ENCODE data around the gene ARHGEF28. TPM values are rescaled to one million over a fixed set of nuclear protein-coding genes. Genes with fewer than 3 reads are reported as not detected.

The ARHGEF28 gene
- total RNA-seq, 4 donors from 2014 or later = 13.3 to 19.0 (median 16.9) TPM

- Histone ChIP-seq H3K27ac (no peak overlapping the region), H3K4me1 (no peaks in the 10 kb centered on the region), H3K27me3 (no peaks in the 10 kb centered on the region), H3K9me3 (no peaks in the 10 kb centered on the region), H3K4me3 (no peak overlapping the region), H3K36me3 (no peaks in the 10 kb centered on the region)
- DNase-seq = no peak
- TF ChIP-seq, protein P1, sequence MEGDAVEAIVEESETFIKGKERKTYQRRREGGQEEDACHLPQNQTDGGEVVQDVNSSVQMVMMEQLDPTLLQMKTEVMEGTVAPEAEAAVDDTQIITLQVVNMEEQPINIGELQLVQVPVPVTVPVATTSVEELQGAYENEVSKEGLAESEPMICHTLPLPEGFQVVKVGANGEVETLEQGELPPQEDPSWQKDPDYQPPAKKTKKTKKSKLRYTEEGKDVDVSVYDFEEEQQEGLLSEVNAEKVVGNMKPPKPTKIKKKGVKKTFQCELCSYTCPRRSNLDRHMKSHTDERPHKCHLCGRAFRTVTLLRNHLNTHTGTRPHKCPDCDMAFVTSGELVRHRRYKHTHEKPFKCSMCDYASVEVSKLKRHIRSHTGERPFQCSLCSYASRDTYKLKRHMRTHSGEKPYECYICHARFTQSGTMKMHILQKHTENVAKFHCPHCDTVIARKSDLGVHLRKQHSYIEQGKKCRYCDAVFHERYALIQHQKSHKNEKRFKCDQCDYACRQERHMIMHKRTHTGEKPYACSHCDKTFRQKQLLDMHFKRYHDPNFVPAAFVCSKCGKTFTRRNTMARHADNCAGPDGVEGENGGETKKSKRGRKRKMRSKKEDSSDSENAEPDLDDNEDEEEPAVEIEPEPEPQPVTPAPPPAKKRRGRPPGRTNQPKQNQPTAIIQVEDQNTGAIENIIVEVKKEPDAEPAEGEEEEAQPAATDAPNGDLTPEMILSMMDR (IDR thresholded peaks at IDR 0.05) = no peak
- TF ChIP-seq POLR2A (IDR thresholded peaks at IDR 0.05) = no peak
These were observed 106.0 kb downstream of the ARHGEF28 start for GRCh38 chr5:73732045-73732444.

GRCh38 chr5:73733219-73733618 lies 107.2 kb downstream of the ARHGEF28 start:
- H3K27ac ChIP-seq = no peak overlapping the region
- TF ChIP-seq, protein P1 (IDR thresholded peaks at IDR 0.05) = no peak
- TF ChIP-seq POLR2A (IDR thresholded peaks at IDR 0.05) = no peak
- DNase-seq = no peak
- H3K27me3 ChIP-seq = no peaks in the 10 kb centered on the region
- no peaks in the 10 kb centered on the region for H3K9me3 ChIP-seq
- H3K4me1 ChIP-seq = no peaks in the 10 kb centered on the region
- H3K4me3 ChIP-seq = no peak overlapping the region
- no peaks in the 10 kb centered on the region for H3K36me3 ChIP-seq

DNA sequence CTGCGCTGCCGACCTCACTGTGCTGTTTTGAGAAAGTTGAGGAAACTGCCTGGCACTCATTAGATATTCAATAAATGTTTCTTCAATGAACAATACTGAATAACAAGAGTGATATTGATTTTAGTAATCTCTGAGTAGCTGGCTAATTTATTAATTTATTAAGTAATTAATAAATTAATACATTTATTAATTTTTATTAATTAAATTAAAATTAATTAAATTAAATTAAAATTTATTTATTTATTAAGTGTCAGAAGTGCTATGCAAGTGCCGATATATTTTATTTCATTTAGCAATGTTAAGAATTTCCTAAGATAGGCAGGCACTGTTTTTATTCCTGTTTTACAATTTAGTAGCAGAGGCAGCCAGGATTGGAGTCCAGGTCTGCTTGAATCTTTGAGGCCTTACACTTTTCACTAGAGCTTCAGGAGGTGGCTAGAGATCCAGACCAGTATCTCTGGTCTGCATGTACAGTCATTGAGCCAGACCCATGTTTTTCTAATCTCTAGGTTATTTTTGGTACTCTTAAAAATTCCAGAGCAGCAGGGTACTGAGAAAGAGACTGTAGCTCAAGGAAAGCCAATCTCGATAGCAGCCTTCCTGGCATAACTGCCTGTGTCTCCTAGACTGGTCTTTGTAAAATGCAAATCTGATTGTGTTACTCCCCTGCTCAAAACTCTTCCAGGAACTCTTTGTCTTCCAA lies 109.2 kb downstream of the ARHGEF28 start:
- no peak overlapping the region for H3K27ac ChIP-seq
- DNase-seq = no peak
- H3K27me3 ChIP-seq = no peaks in the 10 kb centered on the region
- TF ChIP-seq, protein P1 (IDR thresholded peaks at IDR 0.05) = no peak
- no peak for TF ChIP-seq POLR2A (IDR thresholded peaks at IDR 0.05)
- no peaks in the 10 kb centered on the region for H3K36me3 ChIP-seq
- no peaks in the 10 kb centered on the region for H3K4me1 ChIP-seq
- no peaks in the 10 kb centered on the region for H3K9me3 ChIP-seq
- H3K4me3 ChIP-seq = no peak overlapping the region

DNA sequence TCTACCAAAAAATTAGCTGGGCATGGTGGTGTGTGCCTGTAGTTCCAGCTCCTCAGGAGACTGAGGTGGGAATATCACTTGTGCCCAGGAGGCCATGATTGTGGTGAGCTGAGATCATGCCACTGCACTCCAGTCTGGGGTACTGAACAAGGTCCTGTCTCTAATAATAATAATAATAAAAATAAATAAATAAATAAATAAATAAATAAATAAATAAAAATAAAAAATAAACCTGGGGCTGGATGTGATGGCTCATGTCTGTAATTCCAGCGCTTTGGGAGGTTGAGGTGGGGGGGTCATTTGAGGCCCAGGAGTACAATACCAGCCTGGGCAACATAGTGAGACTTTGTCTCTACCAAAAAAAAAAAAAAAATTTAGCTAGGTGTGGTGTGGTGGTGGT lies 113.7 kb downstream of the ARHGEF28 start:
- Histone ChIP-seq H3K4me1 (no peaks in the 10 kb centered on the region), H3K27ac (no peak overlapping the region), H3K9me3 (no peaks in the 10 kb centered on the region), H3K4me3 (no peak overlapping the region), H3K27me3 (no peaks in the 10 kb centered on the region), H3K36me3 (no peaks in the 10 kb centered on the region)
- TF ChIP-seq POLR2A (IDR thresholded peaks at IDR 0.05) = no peak
- TF ChIP-seq, protein P1 (IDR thresholded peaks at IDR 0.05) = no peak
- DNase-seq = no peak

GRCh38 chr5:73740274-73740790 lies 114.3 kb downstream of the ARHGEF28 start:
- no peaks in the 10 kb centered on the region for H3K36me3 ChIP-seq
- no peaks in the 10 kb centered on the region for H3K4me1 ChIP-seq
- no peaks in the 10 kb centered on the region for H3K9me3 ChIP-seq
- TF ChIP-seq, protein P1 (IDR thresholded peaks at IDR 0.05) = no peak
- TF ChIP-seq POLR2A (IDR thresholded peaks at IDR 0.05) = no peak
- no peaks in the 10 kb centered on the region for H3K27me3 ChIP-seq
- H3K27ac ChIP-seq = no peak overlapping the region
- DNase-seq = no peak
- no peak overlapping the region for H3K4me3 ChIP-seq
